HepG2 (cell line): ENCODE measurements around the gene KCTD14. TPM values are rescaled to one million over a fixed set of nuclear protein-coding genes. Genes with fewer than 3 reads are reported as not detected.

ENCODE experiments used
- BORCS8-MEF2B ChIP-seq: sonication (generic); formaldehyde crosslinking; IDR thresholded peaks from 2 replicates; pipeline ENCODE4 v1.8.0; 2022; ENCODE audit warnings: mild to moderate bottlenecking, missing genetic modification reagents
- FIP1L1 ChIP-seq: fragments of 200-400 bp; formaldehyde crosslinking; IDR thresholded peaks from 2 replicates; pipeline ENCODE4 v1.6.1; 2018; ENCODE audit warnings: low read depth, mild to moderate bottlenecking, low read length, moderate library complexity, borderline replicate concordance; ENCODE audit not compliant: insufficient read depth
- FOSL1 ChIP-seq: sonication (generic); formaldehyde crosslinking; IDR thresholded peaks from 2 replicates; pipeline ENCODE4 v1.9.0; 2021; ENCODE audit warnings: missing genetic modification reagents, borderline replicate concordance
- SMARCC2 ChIP-seq: fragments of 450-650 bp; IDR thresholded peaks from 2 replicates; pipeline ENCODE4 v1.6.1; 2017; ENCODE audit warnings: antibody characterized with exemption, mild to moderate bottlenecking
- SRSF9 ChIP-seq: fragments of 200-400 bp; formaldehyde crosslinking; IDR thresholded peaks from 2 replicates; pipeline ENCODE4 v1.6.1; 2018; ENCODE audit warnings: borderline replicate concordance, mild to moderate bottlenecking, low read depth, low read length; ENCODE audit not compliant: insufficient read depth, poor library complexity, severe bottlenecking
- ZNF451 ChIP-seq: sonication (generic); formaldehyde crosslinking; IDR thresholded peaks from 2 replicates; pipeline ENCODE4 v1.5.0; 2020; ENCODE audit warnings: mild to moderate bottlenecking, missing genetic modification reagents
- ZNF678 ChIP-seq: sonication (generic); formaldehyde crosslinking; IDR thresholded peaks from 2 replicates; pipeline ENCODE4 v1.4.0; 2020; ENCODE audit warnings: mild to moderate bottlenecking, missing genetic modification reagents
- ZNF709 ChIP-seq: sonication (generic); formaldehyde crosslinking; IDR thresholded peaks from 2 replicates; pipeline ENCODE4 v1.5.0; 2020; ENCODE audit warnings: mild to moderate bottlenecking, missing genetic modification reagents
- ZSCAN20 ChIP-seq: sonication (generic); formaldehyde crosslinking; IDR thresholded peaks from 2 replicates; pipeline ENCODE4 v1.4.0; 2020; ENCODE audit warnings: missing genetic modification reagents, mild to moderate bottlenecking, borderline replicate concordance
- polyA plus RNA-seq, 8 experiments: library from polyadenylated mRNA; depleted of rRNA in 3 of 8; stranded (reverse) in 7 of 8; unstranded in 1 of 8; fragments of >200 nt; fragmentation: Illumina TruSeq in 4 of 8; extraction: Trizol in 4 of 8; gene quantifications; 2 replicates each; pipeline versions ENCODE4 v1.2.1 to v1.2.3, GENCODE V29; 2011 to 2016; ENCODE audit warnings: low read depth in 4 of 8, missing spikeins in 1 of 8, mixed read lengths in 1 of 8; ENCODE audit not compliant: insufficient read depth in 1 of 8
- total RNA-seq, 5 experiments: library from RNA; depleted of rRNA; stranded (reverse); fragments of >200 nt; fragmentation: Illumina TruSeq; extraction: Trizol; gene quantifications; 2 replicates each; pipeline ENCODE4 v1.2.3, GENCODE V29; 2016; ENCODE audit warnings: low read depth in 1 of 5
- TF ChIP-seq, protein P1 (sequence below): sonication (generic); formaldehyde crosslinking; IDR thresholded peaks from 2 replicates; pipeline ENCODE4 v1.9.0; 2021; ENCODE audit warnings: missing genetic modification reagents, mild to moderate bottlenecking, borderline replicate concordance
- TF ChIP-seq, protein P2 (sequence below): sonication (generic); formaldehyde crosslinking; IDR thresholded peaks from 2 replicates; pipeline ENCODE4 v1.8.1; 2023; ENCODE audit warnings: missing genetic modification reagents, inconsistent platforms, borderline replicate concordance
- TF ChIP-seq, protein P3 (sequence below): sonication (generic); formaldehyde crosslinking; IDR thresholded peaks from 2 replicates; pipeline ENCODE4 v1.4.0; 2020; ENCODE audit warnings: mild to moderate bottlenecking, missing genetic modification reagents
- TF ChIP-seq, protein P4 (sequence below): fragments of 450-650 bp; IDR thresholded peaks from 2 replicates; pipeline ENCODE4 v1.6.1; 2017
- TF ChIP-seq, protein P5 (sequence below): sonication (generic); formaldehyde crosslinking; IDR thresholded peaks from 2 replicates; pipeline ENCODE4 v1.4.0; 2020; ENCODE audit warnings: missing genetic modification reagents
- TF ChIP-seq, protein P6 (sequence below): sonication (generic); formaldehyde crosslinking; IDR thresholded peaks from 2 replicates; pipeline ENCODE4 v1.4.0; 2020; ENCODE audit warnings: missing genetic modification reagents

The KCTD14 gene
- total and polyA plus RNA-seq, 2 of the 13 experiments (the other 11 are each of a cell fraction or from before 2014, with no cell fraction given): 10.3 to 15.6 TPM

DNA sequence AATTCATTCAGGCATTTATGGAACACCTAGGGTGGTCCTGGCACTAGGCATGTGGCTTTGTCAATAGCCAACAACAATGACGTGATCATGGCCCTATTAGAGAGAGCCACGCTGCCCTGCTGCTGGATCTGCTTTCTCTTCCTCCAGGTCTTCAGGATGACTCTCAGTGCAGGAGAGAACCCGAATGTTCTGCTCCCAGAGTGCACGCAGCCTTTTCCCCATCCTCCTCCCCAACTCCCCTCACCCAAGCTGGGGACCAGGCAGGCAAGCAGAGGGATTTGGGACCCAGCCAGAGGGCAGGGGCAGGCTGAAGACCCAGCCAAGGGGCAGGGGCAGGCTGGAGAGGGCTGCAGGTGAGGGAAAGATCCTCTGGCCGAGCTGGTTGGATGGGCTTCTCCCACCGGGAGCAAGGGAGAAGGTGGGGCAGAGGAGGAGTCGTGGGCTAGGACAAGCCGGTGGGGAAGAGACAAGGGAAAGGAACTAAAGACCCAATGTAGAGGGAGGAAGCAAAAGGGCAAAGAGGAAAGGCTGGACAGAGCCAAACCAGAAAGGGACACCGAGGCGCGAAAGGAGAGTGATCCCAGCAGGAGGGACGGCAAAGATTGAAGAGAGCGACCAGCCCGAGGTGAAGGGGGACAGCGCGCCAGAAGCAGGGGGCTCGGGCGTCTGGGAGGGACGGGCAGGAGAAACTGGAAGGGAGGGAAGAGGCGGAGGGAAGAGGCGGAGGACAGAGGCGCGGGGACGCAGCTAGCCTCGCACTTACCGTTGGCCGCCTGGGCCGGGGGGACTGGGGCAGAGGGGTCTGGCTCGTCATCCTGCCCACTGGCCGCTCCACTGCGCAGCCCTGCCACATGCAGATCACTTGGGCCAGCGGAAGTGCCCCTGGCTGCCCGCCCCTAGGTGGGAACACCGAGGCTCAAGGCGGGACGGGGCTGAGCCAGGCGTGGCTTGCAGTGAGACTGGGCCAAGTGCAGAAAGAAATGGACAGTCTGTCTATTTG, at the start of gene KCTD14 (continued):
- TF ChIP-seq, protein P1, sequence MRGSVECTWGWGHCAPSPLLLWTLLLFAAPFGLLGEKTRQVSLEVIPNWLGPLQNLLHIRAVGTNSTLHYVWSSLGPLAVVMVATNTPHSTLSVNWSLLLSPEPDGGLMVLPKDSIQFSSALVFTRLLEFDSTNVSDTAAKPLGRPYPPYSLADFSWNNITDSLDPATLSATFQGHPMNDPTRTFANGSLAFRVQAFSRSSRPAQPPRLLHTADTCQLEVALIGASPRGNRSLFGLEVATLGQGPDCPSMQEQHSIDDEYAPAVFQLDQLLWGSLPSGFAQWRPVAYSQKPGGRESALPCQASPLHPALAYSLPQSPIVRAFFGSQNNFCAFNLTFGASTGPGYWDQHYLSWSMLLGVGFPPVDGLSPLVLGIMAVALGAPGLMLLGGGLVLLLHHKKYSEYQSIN: no peak
- TF ChIP-seq, protein P2, sequence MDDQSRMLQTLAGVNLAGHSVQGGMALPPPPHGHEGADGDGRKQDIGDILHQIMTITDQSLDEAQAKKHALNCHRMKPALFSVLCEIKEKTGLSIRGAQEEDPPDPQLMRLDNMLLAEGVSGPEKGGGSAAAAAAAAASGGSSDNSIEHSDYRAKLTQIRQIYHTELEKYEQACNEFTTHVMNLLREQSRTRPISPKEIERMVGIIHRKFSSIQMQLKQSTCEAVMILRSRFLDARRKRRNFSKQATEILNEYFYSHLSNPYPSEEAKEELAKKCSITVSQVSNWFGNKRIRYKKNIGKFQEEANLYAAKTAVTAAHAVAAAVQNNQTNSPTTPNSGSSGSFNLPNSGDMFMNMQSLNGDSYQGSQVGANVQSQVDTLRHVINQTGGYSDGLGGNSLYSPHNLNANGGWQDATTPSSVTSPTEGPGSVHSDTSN (CRISPR knock-in tag): no peak
- TF ChIP-seq, protein P3, sequence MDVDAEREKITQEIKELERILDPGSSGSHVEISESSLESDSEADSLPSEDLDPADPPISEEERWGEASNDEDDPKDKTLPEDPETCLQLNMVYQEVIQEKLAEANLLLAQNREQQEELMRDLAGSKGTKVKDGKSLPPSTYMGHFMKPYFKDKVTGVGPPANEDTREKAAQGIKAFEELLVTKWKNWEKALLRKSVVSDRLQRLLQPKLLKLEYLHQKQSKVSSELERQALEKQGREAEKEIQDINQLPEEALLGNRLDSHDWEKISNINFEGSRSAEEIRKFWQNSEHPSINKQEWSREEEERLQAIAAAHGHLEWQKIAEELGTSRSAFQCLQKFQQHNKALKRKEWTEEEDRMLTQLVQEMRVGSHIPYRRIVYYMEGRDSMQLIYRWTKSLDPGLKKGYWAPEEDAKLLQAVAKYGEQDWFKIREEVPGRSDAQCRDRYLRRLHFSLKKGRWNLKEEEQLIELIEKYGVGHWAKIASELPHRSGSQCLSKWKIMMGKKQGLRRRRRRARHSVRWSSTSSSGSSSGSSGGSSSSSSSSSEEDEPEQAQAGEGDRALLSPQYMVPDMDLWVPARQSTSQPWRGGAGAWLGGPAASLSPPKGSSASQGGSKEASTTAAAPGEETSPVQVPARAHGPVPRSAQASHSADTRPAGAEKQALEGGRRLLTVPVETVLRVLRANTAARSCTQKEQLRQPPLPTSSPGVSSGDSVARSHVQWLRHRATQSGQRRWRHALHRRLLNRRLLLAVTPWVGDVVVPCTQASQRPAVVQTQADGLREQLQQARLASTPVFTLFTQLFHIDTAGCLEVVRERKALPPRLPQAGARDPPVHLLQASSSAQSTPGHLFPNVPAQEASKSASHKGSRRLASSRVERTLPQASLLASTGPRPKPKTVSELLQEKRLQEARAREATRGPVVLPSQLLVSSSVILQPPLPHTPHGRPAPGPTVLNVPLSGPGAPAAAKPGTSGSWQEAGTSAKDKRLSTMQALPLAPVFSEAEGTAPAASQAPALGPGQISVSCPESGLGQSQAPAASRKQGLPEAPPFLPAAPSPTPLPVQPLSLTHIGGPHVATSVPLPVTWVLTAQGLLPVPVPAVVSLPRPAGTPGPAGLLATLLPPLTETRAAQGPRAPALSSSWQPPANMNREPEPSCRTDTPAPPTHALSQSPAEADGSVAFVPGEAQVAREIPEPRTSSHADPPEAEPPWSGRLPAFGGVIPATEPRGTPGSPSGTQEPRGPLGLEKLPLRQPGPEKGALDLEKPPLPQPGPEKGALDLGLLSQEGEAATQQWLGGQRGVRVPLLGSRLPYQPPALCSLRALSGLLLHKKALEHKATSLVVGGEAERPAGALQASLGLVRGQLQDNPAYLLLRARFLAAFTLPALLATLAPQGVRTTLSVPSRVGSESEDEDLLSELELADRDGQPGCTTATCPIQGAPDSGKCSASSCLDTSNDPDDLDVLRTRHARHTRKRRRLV: no peak
- TF ChIP-seq SMARCC2: no peak
- no peak for TF ChIP-seq SRSF9
- TF ChIP-seq, protein P4, sequence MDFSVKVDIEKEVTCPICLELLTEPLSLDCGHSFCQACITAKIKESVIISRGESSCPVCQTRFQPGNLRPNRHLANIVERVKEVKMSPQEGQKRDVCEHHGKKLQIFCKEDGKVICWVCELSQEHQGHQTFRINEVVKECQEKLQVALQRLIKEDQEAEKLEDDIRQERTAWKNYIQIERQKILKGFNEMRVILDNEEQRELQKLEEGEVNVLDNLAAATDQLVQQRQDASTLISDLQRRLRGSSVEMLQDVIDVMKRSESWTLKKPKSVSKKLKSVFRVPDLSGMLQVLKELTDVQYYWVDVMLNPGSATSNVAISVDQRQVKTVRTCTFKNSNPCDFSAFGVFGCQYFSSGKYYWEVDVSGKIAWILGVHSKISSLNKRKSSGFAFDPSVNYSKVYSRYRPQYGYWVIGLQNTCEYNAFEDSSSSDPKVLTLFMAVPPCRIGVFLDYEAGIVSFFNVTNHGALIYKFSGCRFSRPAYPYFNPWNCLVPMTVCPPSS: no peak
- no peak for TF ChIP-seq ZSCAN20 (CRISPR knock-in tag)
- TF ChIP-seq, protein P5, sequence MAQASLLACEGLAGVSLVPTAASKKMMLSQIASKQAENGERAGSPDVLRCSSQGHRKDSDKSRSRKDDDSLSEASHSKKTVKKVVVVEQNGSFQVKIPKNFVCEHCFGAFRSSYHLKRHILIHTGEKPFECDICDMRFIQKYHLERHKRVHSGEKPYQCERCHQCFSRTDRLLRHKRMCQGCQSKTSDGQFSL (CRISPR knock-in tag): no peak
- TF ChIP-seq FIP1L1: no peak
- no peak for TF ChIP-seq FOSL1 (CRISPR knock-in tag)
- peak; percentile 78; the same call in 1 of the 2 replicates for TF ChIP-seq ZNF678 (CRISPR knock-in tag)
- TF ChIP-seq BORCS8-MEF2B (CRISPR knock-in tag): peak; percentile 77; the same call in 1 of the 2 replicates
- TF ChIP-seq, protein P6, sequence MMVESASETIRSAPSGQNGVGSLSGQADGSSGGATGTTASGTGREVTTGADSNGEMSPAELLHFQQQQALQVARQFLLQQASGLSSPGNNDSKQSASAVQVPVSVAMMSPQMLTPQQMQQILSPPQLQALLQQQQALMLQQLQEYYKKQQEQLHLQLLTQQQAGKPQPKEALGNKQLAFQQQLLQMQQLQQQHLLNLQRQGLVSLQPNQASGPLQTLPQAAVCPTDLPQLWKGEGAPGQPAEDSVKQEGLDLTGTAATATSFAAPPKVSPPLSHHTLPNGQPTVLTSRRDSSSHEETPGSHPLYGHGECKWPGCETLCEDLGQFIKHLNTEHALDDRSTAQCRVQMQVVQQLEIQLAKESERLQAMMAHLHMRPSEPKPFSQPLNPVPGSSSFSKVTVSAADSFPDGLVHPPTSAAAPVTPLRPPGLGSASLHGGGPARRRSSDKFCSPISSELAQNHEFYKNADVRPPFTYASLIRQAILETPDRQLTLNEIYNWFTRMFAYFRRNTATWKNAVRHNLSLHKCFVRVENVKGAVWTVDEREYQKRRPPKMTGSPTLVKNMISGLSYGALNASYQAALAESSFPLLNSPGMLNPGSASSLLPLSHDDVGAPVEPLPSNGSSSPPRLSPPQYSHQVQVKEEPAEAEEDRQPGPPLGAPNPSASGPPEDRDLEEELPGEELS (CRISPR knock-in tag): peak; percentile 25; the same call in 1 of the 2 replicates
- 0 out of 2 replicates have a peak, but pooled peaks have one; percentile 63 for TF ChIP-seq ZNF451 (CRISPR knock-in tag)
- 0 out of 2 replicates have a peak, but pooled peaks have one; percentile 58 for TF ChIP-seq ZNF709 (CRISPR knock-in tag)
